AG04449 (cell line): ENCODE data around the gene NGEF.

ENCODE experiments used
- CTCF ChIA-PET: fragments of 350-600 bp; formaldehyde crosslinking; extraction: SDS; loops from one replicate; lab custom pipeline; 2021; ENCODE audit warnings: antibody characterized with exemption; lab: Yijun Ruan, JAX
- POLR2A ChIA-PET: fragments of 400-600, 350-600 bp; formaldehyde crosslinking; extraction: SDS; loops from one replicate; lab custom pipeline; 2020; ENCODE audit warnings: antibody characterized with exemption, inconsistent platforms; lab: Yijun Ruan, JAX
- DNase-seq: peaks from one replicate; pipeline ENCODE4 v3.0.0-alpha.2; 2010; ENCODE audit warnings: low read depth, low spot score
- H3K4me3 ChIP-seq: 2 replicates; pipeline ENCODE4 v1.5.1; 2011; ENCODE audit warnings: low read depth, mild to moderate bottlenecking, control low read depth, low read length
- TF ChIP-seq, protein P1 (sequence below): IDR thresholded peaks from one replicate; pipeline ENCODE4 v1.5.1; 2011; ENCODE audit warnings: mild to moderate bottlenecking, moderate library complexity, low read length, control low read depth, inconsistent platforms; ENCODE audit not compliant: insufficient read depth; ENCODE audit errors: missing control alignments

NGEF gene

DNA sequence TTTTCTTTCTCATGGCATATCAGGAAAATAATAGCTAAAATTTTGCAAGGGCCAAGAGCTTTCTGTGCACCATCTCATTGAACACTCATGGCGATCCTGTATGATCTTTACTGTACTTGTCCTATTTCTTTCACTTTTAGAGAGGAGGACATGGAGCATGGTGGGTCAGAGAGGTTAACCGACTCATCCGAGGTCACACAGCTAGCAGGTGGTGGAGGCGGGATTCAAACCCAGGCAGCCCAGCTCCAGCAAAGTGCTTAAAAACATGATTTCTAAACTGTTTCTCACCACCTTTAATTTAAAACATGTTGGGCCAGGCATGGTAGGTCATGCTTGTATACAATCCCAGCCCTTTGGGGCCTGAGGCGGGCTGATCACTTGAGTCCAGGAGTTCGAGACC lies 6.4 kb downstream of the NGEF start:
- TF ChIP-seq, protein P1, sequence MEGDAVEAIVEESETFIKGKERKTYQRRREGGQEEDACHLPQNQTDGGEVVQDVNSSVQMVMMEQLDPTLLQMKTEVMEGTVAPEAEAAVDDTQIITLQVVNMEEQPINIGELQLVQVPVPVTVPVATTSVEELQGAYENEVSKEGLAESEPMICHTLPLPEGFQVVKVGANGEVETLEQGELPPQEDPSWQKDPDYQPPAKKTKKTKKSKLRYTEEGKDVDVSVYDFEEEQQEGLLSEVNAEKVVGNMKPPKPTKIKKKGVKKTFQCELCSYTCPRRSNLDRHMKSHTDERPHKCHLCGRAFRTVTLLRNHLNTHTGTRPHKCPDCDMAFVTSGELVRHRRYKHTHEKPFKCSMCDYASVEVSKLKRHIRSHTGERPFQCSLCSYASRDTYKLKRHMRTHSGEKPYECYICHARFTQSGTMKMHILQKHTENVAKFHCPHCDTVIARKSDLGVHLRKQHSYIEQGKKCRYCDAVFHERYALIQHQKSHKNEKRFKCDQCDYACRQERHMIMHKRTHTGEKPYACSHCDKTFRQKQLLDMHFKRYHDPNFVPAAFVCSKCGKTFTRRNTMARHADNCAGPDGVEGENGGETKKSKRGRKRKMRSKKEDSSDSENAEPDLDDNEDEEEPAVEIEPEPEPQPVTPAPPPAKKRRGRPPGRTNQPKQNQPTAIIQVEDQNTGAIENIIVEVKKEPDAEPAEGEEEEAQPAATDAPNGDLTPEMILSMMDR = no peak
- CTCF ChIA-PET = interaction anchor here (2.5 to 2.9 kb wide), 2 partner anchors 10 to 47 kb away, joined by 7 to 11 read pairs; no protein-coding TSS in a partner anchor
- DNase-seq = no peak
- H3K4me3 ChIP-seq = no peak overlapping the region
- POLR2A ChIA-PET = no interaction called here

DNA sequence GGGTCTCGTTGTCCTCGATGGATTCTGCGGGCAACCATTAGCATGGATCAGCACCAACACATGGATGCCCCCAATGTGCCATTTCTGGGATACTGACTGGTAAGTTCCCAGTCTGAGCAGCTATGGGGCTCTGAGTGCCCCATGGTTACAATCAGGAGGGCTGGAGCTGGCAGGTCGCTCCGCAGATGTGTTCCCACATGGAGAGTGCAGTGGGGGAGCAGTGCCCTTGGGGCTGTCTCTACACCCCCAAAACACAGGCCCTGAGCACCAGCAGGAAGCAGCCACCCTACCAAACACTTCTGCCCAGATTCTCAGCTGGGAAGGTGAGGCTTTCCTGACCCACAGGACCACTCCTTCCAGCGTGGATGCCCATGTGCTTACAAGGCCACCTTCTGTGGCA lies 8.0 kb downstream of the NGEF start:
- POLR2A ChIA-PET = no interaction called here
- DNase-seq = no peak
- CTCF ChIA-PET = no interaction called here
- no peak overlapping the region for H3K4me3 ChIP-seq
- TF ChIP-seq, protein P1 = no peak

DNA sequence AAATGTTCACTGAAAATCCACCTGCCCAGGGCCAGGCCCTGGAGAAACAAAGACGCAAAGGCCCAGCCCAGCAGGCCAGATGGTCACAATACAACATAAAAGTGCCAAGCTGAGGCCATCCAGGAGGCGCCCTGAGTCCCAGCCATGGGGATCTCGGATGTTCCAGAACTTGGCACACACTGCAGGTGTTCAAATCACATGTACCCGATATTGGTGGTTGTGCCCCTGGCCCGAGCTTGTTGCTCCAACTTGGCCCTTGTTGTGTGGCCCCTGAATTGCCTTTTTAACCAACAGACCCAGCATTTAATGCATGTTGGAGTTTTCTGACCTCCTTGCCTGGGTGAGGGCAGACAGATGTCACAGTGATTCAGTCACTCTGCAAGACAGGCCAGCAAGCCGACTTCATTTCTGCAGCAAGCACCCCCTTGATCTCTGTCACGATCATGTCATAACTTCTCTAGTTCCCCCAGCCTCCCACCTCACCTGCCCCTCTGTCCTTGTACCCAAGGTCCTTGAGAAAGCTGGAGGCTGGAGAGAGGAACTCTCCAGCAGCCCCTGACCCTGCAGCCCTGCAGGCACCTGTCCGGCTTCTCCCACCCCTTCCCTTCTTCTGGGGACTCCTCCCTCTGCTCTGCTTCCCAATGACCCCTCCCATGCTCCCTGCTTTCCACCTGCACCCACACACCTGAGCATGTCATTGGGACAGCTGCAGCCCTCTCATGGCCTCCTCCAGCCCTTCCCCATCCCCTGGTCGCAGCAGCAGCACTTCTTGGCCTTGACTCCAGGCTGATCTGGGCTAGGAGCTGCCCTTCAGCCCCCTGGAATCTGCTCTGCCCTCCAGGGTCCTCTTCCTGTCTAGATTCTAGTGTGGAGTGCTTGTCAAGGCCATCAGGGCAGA lies 9.1 kb downstream of the NGEF start:
- ChIA-PET POLR2A (no interaction called here), CTCF (no interaction called here)
- TF ChIP-seq, protein P1 = no peak
- no peak for DNase-seq
- no peak overlapping the region for H3K4me3 ChIP-seq

DNA sequence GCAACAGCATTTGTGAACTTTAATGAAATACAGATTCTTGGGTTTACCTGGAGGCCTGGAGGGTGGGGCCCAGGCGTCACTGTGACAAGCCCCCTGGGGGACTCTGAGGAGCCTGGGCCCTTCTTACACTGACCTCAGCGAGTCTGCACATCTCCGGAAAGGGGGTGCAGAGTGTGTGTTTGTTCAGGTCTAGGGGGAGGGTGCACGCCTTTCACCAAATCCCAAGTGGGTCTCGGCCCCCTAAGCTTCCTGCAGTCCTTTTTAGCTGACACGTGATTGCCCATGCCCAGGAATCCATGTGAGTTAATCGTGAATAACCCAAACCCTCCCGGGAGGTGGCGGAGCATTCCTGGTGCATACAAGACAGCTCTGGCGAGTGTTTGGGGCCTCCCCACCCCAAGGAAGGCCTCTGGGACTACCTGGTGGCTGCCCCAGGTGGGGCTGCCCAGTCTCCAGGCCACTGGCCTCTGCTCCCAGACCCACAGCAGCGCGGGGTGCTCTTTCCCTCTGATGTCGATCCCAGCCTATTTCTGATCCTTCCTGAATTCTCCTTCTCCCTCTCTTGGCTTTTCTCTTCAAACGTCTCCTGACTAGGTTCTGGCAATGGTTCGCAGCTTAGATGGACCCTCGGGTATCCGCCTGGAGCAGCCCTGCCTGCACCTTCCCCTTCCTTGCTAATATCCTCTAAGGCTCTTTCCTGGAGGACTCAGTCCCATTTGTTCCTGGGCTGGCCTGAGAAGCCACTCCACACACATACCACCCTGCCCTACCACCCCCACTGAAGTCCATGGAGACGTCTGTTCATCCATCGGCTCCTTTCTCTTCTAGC lies 10.0 kb downstream of the NGEF start:
- ChIA-PET POLR2A (no interaction called here), CTCF (no interaction called here)
- no peak for DNase-seq
- no peak overlapping the region for H3K4me3 ChIP-seq
- TF ChIP-seq, protein P1 = no peak

DNA sequence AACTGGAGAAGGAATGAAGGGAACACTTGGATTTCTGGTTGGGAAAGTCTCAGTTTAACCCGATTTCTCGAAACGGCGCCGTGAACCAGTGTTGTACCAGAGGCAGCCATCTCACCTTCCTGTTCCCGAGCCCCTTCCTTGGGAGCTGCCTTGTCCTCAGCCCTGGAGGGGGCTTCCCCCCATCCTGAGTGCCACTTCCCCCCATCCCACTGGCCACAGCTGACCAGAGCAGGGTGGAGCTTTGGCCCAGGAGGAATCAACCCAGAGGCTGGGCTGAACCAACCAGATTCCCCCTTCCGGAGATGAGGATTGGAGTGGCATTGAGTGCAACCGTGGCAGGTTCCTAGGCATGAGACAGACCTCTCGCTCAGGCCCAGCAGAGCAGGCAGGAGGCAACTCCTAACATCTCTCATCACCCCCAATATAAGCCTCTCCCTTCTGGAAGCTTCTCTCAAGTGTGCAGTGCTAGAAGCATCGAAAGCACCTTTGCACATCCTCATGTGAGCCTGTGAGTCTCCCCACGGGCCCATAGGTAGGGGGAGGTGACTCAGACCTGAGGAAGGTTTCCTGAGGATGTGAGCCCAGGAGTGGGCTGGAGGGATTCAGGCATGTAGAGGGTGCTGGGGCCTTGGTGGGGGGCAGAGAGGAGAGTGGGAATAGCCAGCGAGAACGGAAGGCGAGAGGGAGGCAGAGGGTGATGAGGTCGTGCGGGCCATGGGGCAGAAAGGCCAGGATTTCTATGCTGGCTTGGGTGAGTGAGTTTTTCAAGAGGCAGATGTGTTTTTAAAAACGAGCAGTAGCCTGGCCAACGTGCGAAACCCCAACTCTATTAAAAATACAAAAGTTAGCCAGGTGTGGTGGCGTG lies 11.9 kb downstream of the NGEF start:
- POLR2A ChIA-PET = no interaction called here
- TF ChIP-seq, protein P1 = no peak
- no peak for DNase-seq
- CTCF ChIA-PET = no interaction called here
- no peak overlapping the region for H3K4me3 ChIP-seq

DNA sequence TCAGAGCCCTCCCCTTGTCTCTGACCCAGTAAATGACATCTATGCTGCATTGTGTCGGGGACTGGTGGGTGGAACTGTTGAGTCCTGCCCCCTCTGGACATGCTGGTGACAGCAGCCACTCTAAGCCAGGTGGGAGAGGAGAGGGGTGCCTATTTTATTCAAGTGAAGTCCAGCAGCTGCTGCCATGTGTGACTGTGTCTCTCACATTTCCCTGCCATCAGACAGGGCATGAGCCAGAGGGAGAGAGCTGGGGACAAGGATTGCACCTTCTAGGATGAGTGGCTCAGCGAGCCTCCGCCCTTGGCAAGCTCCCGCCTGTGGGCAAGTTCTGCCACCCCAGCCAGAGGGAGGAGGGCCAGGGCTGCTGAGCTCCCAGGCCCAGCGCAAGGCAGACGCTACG lies 13.7 kb downstream of the NGEF start:
- TF ChIP-seq, protein P1 = no peak
- DNase-seq = no peak
- CTCF ChIA-PET = no interaction called here
- POLR2A ChIA-PET = no interaction called here
- H3K4me3 ChIP-seq = no peak overlapping the region
